SH-SY5Y (cell line): ENCODE measurements around the gene TSEN2.

ENCODE experiments used
- GATA2 ChIP-seq: IDR thresholded peaks from 2 replicates; pipeline ENCODE4 v1.6.1; 2011; ENCODE audit warnings: mild to moderate bottlenecking, low read depth, low read length
- GATA3 ChIP-seq: IDR thresholded peaks from 2 replicates; pipeline ENCODE4 v1.6.1; 2011; ENCODE audit warnings: low read depth, mild to moderate bottlenecking, low read length, moderate library complexity

- TF ChIP-seq GATA2 (no peak), GATA3 (no peak)
Observed at GRCh38 chr3:12515631-12516030, 31.4 kb downstream of the TSEN2 start.
